Sigmoid colon (tissue), 4 donors: ENCODE results near the gene TMEM233.

Experiments
- CTCF ChIP-seq, 4 experiments: fragments of 450-650 bp in 3 of 4; fragments of 200-600 bp in 1 of 4; IDR thresholded peaks; one replicate each; pipeline ENCODE4 v1.5.1; 2016 to 2019; ENCODE audit warnings: antibody characterized with exemption in 4 of 4, mild to moderate bottlenecking in 3 of 4, moderate library complexity in 2 of 4
- EP300 ChIP-seq, 4 donors: sonication (generic); formaldehyde crosslinking; IDR thresholded peaks; one replicate each; pipeline ENCODE4 v1.6.1; 2017; ENCODE audit warnings: antibody characterized with exemption in 4 of 4
- POLR2A ChIP-seq, 2 donors: fragments of 450-650 bp; IDR thresholded peaks; one replicate each; pipeline ENCODE4 v1.6.1; 2016; ENCODE audit warnings: antibody characterized with exemption in 2 of 2, mild to moderate bottlenecking in 2 of 2, moderate library complexity in 2 of 2
- POLR2AphosphoS5 ChIP-seq, 4 donors: sonication (generic); formaldehyde crosslinking; IDR thresholded peaks; one replicate each; pipeline ENCODE4 v1.6.1; 2017; ENCODE audit warnings: antibody characterized with exemption in 4 of 4

GRCh38 chr12:119666900-119667576, 73.5 kb downstream of the TMEM233 start:
- TF ChIP-seq POLR2AphosphoS5 (IDR thresholded peaks at IDR 0.05) (no peak), CTCF (IDR thresholded peaks at IDR 0.05) (no peak), POLR2A (IDR thresholded peaks at IDR 0.05) (no peak), EP300 (IDR thresholded peaks at IDR 0.05) (no peak)
